Endothelial cell of umbilical vein (primary cell): Measurements from ENCODE around the gene RIGI. TPM values are rescaled to one million over a fixed set of nuclear protein-coding genes. Genes with fewer than 3 reads are reported as not detected.

Experiments
- BruUV-seq: library from RNA; stranded (reverse); fragments of 400-500 nt; replicated peaks from 2 replicates; lab custom pipeline; 2021; lab: Mats Ljungman, UMichigan
- CTCF ChIA-PET: fragments of 300-600, 350-600 bp; sonication (Branson Sonifier 250); formaldehyde crosslinking; loops from one replicate; lab custom pipeline; 2021; ENCODE audit warnings: antibody characterized with exemption, inconsistent platforms; lab: Charles Lee
- POLR2A ChIA-PET: fragments of 300-600, 350-600 bp; sonication (Branson Sonifier 250); formaldehyde crosslinking; loops from one replicate; lab custom pipeline; 2021; ENCODE audit warnings: antibody characterized with exemption, inconsistent platforms; lab: Charles Lee
- DNase-seq: peaks from one replicate; pipeline ENCODE4 v3.0.0-alpha.2; 2011; ENCODE audit warnings: low read depth, low spot score
- FAIRE-seq: peaks from 2 replicates; lab custom pipeline; 2011; peaks lifted over from hg19 to GRCh38; lab: Jason Lieb, UNC
- H2AFZ ChIP-seq: 2 replicates; pipeline ENCODE4 v1.6.0; 2012; ENCODE audit warnings: low read depth, low read length, control low read depth, inconsistent platforms
- H3K27ac ChIP-seq: 2 replicates; pipeline ENCODE4 v1.5.1; 2011; ENCODE audit warnings: low read depth, mild to moderate bottlenecking, control low read depth, low read length, moderate library complexity; ENCODE audit not compliant: insufficient read depth
- H3K27me3 ChIP-seq, 2 experiments: 2 replicates each; pipeline versions ENCODE4 v1.6.0 to v1.6.1; 2011; ENCODE audit warnings: low read length in 2 of 2, mixed read lengths in 1 of 2; ENCODE audit not compliant: control insufficient read depth in 2 of 2, insufficient read depth in 2 of 2
- H3K36me3 ChIP-seq, 2 experiments: 2 replicates in 1 of 2; 3 replicates in 1 of 2; pipeline ENCODE4 v1.5.1; 2011; ENCODE audit warnings: low read length in 2 of 2, mild to moderate bottlenecking in 1 of 2, moderate library complexity in 1 of 2; ENCODE audit not compliant: control insufficient read depth in 2 of 2, insufficient read depth in 2 of 2; ENCODE audit errors: extremely low read depth in 1 of 2
- H3K4me1 ChIP-seq: 3 replicates; pipeline ENCODE4 v1.5.1; 2011; ENCODE audit warnings: mild to moderate bottlenecking, low read length; ENCODE audit not compliant: control insufficient read depth, insufficient read depth; ENCODE audit errors: extremely low read depth
- H3K4me2 ChIP-seq: 2 replicates; pipeline ENCODE4 v1.6.1; 2011; ENCODE audit warnings: low read length, control low read depth, mixed read lengths; ENCODE audit not compliant: insufficient read depth
- H3K4me3 ChIP-seq, 3 experiments: fragments of 200-600 bp in 1 of 3; sonication (generic), shearing (Covaris generic) in 1 of 3; replicated peaks in 1 of 3; 2 replicates each; pipeline ENCODE4 v1.5.1; 2011 to 2016; ENCODE audit warnings: control low read depth in 3 of 3, low read length in 3 of 3, mild to moderate bottlenecking in 2 of 3, inconsistent platforms in 1 of 3, low read depth in 1 of 3, moderate library complexity in 1 of 3; ENCODE audit not compliant: insufficient read depth in 1 of 3
- H3K79me2 ChIP-seq: 2 replicates; pipeline ENCODE4 v1.6.0; 2012; ENCODE audit warnings: low read length, inconsistent platforms; ENCODE audit not compliant: control insufficient read depth, insufficient read depth
- H3K9ac ChIP-seq: replicated peaks from 2 replicates; pipeline ENCODE3; 2011; ENCODE audit warnings: low read length, control low read depth; ENCODE audit not compliant: insufficient read depth; ENCODE audit errors: extremely low read depth
- H3K9me1 ChIP-seq: replicated peaks from 3 replicates; pipeline ENCODE4 v1.6.0; 2011; ENCODE audit warnings: mild to moderate bottlenecking, low read length; ENCODE audit not compliant: control insufficient read depth, insufficient read depth; ENCODE audit errors: extremely low read depth
- H3K9me3 ChIP-seq: replicated peaks from 2 replicates; pipeline ENCODE4 v1.5.1; 2012; ENCODE audit warnings: low read length, inconsistent platforms; ENCODE audit not compliant: control insufficient read depth, insufficient read depth
- H4K20me1 ChIP-seq: replicated peaks from 2 replicates; pipeline ENCODE3; 2011; ENCODE audit warnings: mild to moderate bottlenecking, low read length; ENCODE audit not compliant: control insufficient read depth, insufficient read depth; ENCODE audit errors: extremely low read depth
- EZH2 ChIP-seq: IDR thresholded peaks from 2 replicates; pipeline ENCODE4 v1.6.1; 2012; ENCODE audit warnings: borderline replicate concordance, low read depth, mild to moderate bottlenecking, moderate library complexity, low read length, inconsistent platforms; ENCODE audit not compliant: severe bottlenecking
- FOS ChIP-seq: IDR thresholded peaks from 2 replicates; pipeline ENCODE4 v1.6.1; 2011; ENCODE audit warnings: mild to moderate bottlenecking, low read length, moderate library complexity, borderline replicate concordance; ENCODE audit not compliant: insufficient read depth
- GATA2 ChIP-seq: IDR thresholded peaks from 2 replicates; pipeline ENCODE4 v1.7.0; 2011; ENCODE audit warnings: low read depth, mild to moderate bottlenecking, moderate library complexity, mixed read lengths, low read length; ENCODE audit not compliant: insufficient read length, insufficient read depth
- JUN ChIP-seq: IDR thresholded peaks from 2 replicates; pipeline ENCODE4 v1.6.1; 2011; ENCODE audit warnings: borderline replicate concordance, low read depth; ENCODE audit not compliant: insufficient read length, insufficient read depth
- MYC ChIP-seq: IDR thresholded peaks from one replicate; pipeline ENCODE4 v1.6.1; 2011; ENCODE audit warnings: mild to moderate bottlenecking, low read depth, low read length
- POLR2A ChIP-seq: IDR thresholded peaks from 2 replicates; pipeline ENCODE4 v1.6.1; 2012; ENCODE audit warnings: low read depth, mild to moderate bottlenecking, control low read depth, low read length
- POLR2AphosphoS5 ChIP-seq: IDR thresholded peaks from 2 replicates; pipeline ENCODE4 v1.6.1; 2012; ENCODE audit warnings: low read depth, mild to moderate bottlenecking, control low read depth, low read length, moderate library complexity; ENCODE audit not compliant: insufficient read depth
- dilution Hi-C: fragments of 300-500 bp; cut with MboI; formaldehyde crosslinking; loops from one replicate; pipeline ENCODE4 v1.15.0; 2019; ENCODE audit warnings: low sequenced_read_pairs; ENCODE audit not compliant: extremely low pct_ligation_motif_present
- intact Hi-C: fragments of 100-400 bp; cut with micrococcal nuclease; formaldehyde crosslinking; loops from one replicate; pipeline ENCODE4 v1.10.0; 2022
- polyA plus RNA-seq, 4 experiments: library from polyadenylated mRNA; depleted of rRNA in 3 of 4; stranded (reverse) in 3 of 4; unstranded in 1 of 4; fragments of >200 nt; gene quantifications; 2 replicates each; pipeline versions ENCODE4 v1.2.1 to v1.2.3, GENCODE V29; 2011 to 2012; ENCODE audit warnings: missing spikeins in 1 of 4
- total RNA-seq: library from RNA; stranded (reverse); gene quantifications from 2 replicates; pipeline ENCODE4 v1.2.3, GENCODE V29; 2021
- TF ChIP-seq, protein P1 (sequence below), 2 donors: IDR thresholded peaks; 1 replicate in 1 of 2; 2 replicates in 1 of 2; pipeline ENCODE4 v1.5.1; 2011; ENCODE audit warnings: low read length in 2 of 2, mild to moderate bottlenecking in 2 of 2, moderate library complexity in 2 of 2, control low read depth in 1 of 2, inconsistent platforms in 1 of 2, low read depth in 1 of 2; ENCODE audit not compliant: insufficient read depth in 1 of 2; ENCODE audit errors: extremely low read depth in 1 of 2
- TF ChIP-seq, protein P2 (sequence below): IDR thresholded peaks from 2 replicates; pipeline ENCODE4 v1.6.1; 2011; ENCODE audit not compliant: insufficient read depth, insufficient read length

Gene RIGI
- total and polyA plus RNA-seq, 2 donors (not counting 3 experiments of a cell fraction or from before 2014, with no cell fraction given) = 4.5 to 13.3 TPM

DNA sequence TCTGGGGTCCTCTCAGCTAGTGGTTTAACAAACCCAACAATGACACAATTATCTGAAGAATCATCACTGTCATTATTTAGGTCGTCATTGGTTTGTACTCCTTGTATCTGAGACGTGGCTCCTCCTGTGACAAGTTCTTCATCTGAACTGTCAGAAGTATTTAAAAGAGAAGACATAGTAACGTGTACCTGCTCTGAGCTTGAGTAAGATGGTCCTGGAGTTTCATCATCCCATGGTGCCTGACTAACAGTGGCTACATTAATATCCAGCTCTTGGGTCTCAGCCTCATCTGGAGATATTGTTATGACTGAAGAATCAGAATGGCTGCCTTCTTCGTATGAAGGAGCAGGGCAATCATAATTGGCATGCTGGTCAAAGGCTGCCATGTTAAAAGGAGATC, 17.1 kb upstream of the RIGI start:
- Histone ChIP-seq H3K36me3 (peaks cover 4 to 11% of the 10 kb centered on the region in 2 experiments), H3K9me3 (no peaks in the 10 kb centered on the region), H3K9ac (no peak overlapping the region), H3K4me3 (no peak overlapping the region), H2AFZ (no peak overlapping the region), H3K27me3 (no peaks in the 10 kb centered on the region), H4K20me1 (peaks cover 7% of the 10 kb centered on the region), H3K79me2 (peaks cover 54% of the 10 kb centered on the region), H3K27ac (no peak overlapping the region), H3K9me1 (no peaks in the 10 kb centered on the region), H3K4me1 (no peaks in the 10 kb centered on the region), H3K4me2 (no peak overlapping the region)
- TF ChIP-seq FOS (no peak), GATA2 (no peak)
- intact Hi-C loops = no loop called here
- no peak for DNase-seq
- no peak for FAIRE-seq
- POLR2A ChIA-PET = no interaction called here
- BruUV-seq = no TSS peak
- CTCF ChIA-PET = no interaction called here
- dilution Hi-C loops = no loop called here

DNA sequence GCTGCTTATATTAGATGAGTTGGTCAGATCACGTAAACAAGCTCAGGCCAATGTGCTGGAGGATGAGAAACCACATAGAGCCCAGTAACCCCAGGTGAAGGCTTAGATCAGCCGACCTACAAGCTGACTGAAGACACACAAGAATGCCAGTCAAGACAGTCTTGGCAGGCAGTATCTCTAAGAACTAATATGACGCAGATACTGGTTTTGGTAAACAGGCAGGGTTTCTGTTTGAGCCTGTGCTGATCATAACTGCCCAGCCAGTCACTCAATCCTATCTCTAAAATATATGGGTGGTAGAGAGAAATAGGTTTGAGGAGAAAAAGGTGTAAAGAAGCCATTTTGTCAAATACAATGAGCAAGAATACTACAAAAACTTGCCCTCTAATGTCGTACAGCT, 7.8 kb upstream of the RIGI start:
- Histone ChIP-seq H3K36me3 (no peaks in the 10 kb centered on the region), H3K4me2 (no peak overlapping the region), H3K27me3 (no peaks in the 10 kb centered on the region), H3K79me2 (no peaks in the 10 kb centered on the region), H3K9me3 (no peaks in the 10 kb centered on the region), H3K27ac (no peak overlapping the region), H2AFZ (no peak overlapping the region), H3K4me1 (no peaks in the 10 kb centered on the region), H4K20me1 (no peaks in the 10 kb centered on the region), H3K9me1 (no peaks in the 10 kb centered on the region), H3K9ac (no peak overlapping the region), H3K4me3 (no peak overlapping the region)
- BruUV-seq = no TSS peak
- DNase-seq = no peak
- intact Hi-C loops (no loop called here), dilution Hi-C loops (no loop called here)
- ChIA-PET POLR2A (no interaction called here), CTCF (interaction anchor here (0.6 to 1.1 kb wide), 2 partner anchors 38 to 48 kb away, joined by 4 read pairs; no protein-coding TSS in a partner anchor)
- TF ChIP-seq MYC (no peak), JUN (no peak), FOS (no peak), POLR2AphosphoS5 (no peak), GATA2 (no peak), EZH2 (no peak), POLR2A (no peak)
- TF ChIP-seq, protein P1, sequence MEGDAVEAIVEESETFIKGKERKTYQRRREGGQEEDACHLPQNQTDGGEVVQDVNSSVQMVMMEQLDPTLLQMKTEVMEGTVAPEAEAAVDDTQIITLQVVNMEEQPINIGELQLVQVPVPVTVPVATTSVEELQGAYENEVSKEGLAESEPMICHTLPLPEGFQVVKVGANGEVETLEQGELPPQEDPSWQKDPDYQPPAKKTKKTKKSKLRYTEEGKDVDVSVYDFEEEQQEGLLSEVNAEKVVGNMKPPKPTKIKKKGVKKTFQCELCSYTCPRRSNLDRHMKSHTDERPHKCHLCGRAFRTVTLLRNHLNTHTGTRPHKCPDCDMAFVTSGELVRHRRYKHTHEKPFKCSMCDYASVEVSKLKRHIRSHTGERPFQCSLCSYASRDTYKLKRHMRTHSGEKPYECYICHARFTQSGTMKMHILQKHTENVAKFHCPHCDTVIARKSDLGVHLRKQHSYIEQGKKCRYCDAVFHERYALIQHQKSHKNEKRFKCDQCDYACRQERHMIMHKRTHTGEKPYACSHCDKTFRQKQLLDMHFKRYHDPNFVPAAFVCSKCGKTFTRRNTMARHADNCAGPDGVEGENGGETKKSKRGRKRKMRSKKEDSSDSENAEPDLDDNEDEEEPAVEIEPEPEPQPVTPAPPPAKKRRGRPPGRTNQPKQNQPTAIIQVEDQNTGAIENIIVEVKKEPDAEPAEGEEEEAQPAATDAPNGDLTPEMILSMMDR (IDR thresholded peaks at IDR 0.05; ENCODE audit: extremely low read depth in 1 of 2, insufficient read depth in 1 of 2, low read depth in 1 of 2, low read length in 2 of 2) = no peak
- TF ChIP-seq, protein P2, sequence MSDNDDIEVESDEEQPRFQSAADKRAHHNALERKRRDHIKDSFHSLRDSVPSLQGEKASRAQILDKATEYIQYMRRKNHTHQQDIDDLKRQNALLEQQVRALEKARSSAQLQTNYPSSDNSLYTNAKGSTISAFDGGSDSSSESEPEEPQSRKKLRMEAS = no peak
- no peak for FAIRE-seq
